Prostate gland (tissue), 2 donors: Measurements from ENCODE around the gene BRSK1.

ENCODE experiments used
- CTCF ChIP-seq, 4 experiments: fragments of 200-600 bp in 2 of 4; fragments of 450-650 bp in 2 of 4; sonication (generic) in 2 of 4; IDR thresholded peaks; 1 replicate in 3 of 4; 2 replicates in 1 of 4; pipeline ENCODE4 v1.5.1; 2016 to 2019; ENCODE audit warnings: antibody characterized with exemption in 4 of 4, mild to moderate bottlenecking in 2 of 4, moderate library complexity in 2 of 4
- POLR2A ChIP-seq: fragments of 450-650 bp; IDR thresholded peaks from one replicate; pipeline ENCODE4 v1.6.1; 2016; ENCODE audit warnings: antibody characterized with exemption, mild to moderate bottlenecking

GRCh38 chr19:55310498-55310897 is 26.7 kb downstream of the BRSK1 start:
- TF ChIP-seq CTCF (IDR thresholded peaks at IDR 0.05) (no peak), POLR2A (no peak)
